Cardiac fibroblast (primary cell): Measurements from ENCODE around the gene ADCY5.

Experiments used
- DNase-seq, 2 donors: peaks; one replicate each; pipeline versions ENCODE4 v3.0.0 to v3.0.0-alpha.2; 2010; ENCODE audit warnings: low read depth in 2 of 2
- H3K4me3 ChIP-seq, 2 donors: replicated peaks in 1 of 2; 1 replicate in 1 of 2; 2 replicates in 1 of 2; pipeline ENCODE4 v1.5.1; 2011; ENCODE audit warnings: low read depth in 2 of 2, low read length in 2 of 2, mild to moderate bottlenecking in 2 of 2, moderate library complexity in 1 of 2
- CTCF ChIP-seq: IDR thresholded peaks from one replicate; pipeline ENCODE4 v1.5.1; 2011; ENCODE audit warnings: low read depth, mild to moderate bottlenecking, low read length, inconsistent platforms

Gene ADCY5

GRCh38 chr3:123267821-123268220 lies 181.1 kb downstream of the ADCY5 start:
- TF ChIP-seq CTCF, result no peak
- no peak for DNase-seq
- H3K4me3 ChIP-seq, result no peak overlapping the region

GRCh38 chr3:123263941-123264340 lies 184.9 kb downstream of the ADCY5 start:
- H3K4me3 ChIP-seq, result no peak overlapping the region

GRCh38 chr3:123262868-123263267 lies 186.0 kb downstream of the ADCY5 start:
- H3K4me3 ChIP-seq, result no peak overlapping the region
- DNase-seq, result no peak
- no peak for TF ChIP-seq CTCF

More at GRCh38 chr3:123263941-123264340, 184.9 kb downstream of the ADCY5 start:
- no peak for TF ChIP-seq CTCF
- DNase-seq, result no peak

GRCh38 chr3:123262226-123262625 lies 186.7 kb downstream of the ADCY5 start:
- no peak for DNase-seq
- TF ChIP-seq CTCF, result no peak
- no peak overlapping the region for H3K4me3 ChIP-seq

- TF ChIP-seq CTCF, result no peak
- DNase-seq, result no peak
- no peak overlapping the region for H3K4me3 ChIP-seq
Measured at GRCh38 chr3:123261666-123262065, 187.2 kb downstream of the ADCY5 start.

- peak; percentile 77 to 82 for DNase-seq
- TF ChIP-seq CTCF, result peak; percentile 59
- H3K4me3 ChIP-seq, result no peak overlapping the region
Measured at GRCh38 chr3:123258811-123259420, 190.0 kb downstream of the ADCY5 start.

- no peak for DNase-seq
- no peak for TF ChIP-seq CTCF
- no peak overlapping the region for H3K4me3 ChIP-seq
Measured at GRCh38 chr3:123258359-123258758, 190.5 kb downstream of the ADCY5 start.
